Astrocyte (in vitro differentiated cells and primary cell): ENCODE results near the gene C12orf57. TPM values are rescaled to one million over a fixed set of nuclear protein-coding genes. Genes with fewer than 3 reads are reported as not detected.

Experiments
- DNase-seq: peaks from one replicate; pipeline ENCODE4 v3.0.0-alpha.2; 2010; ENCODE audit warnings: low read depth
- FAIRE-seq: peaks from 2 replicates; lab custom pipeline; 2011; peaks lifted over from hg19 to GRCh38; lab: Jason Lieb, UNC
- H2AFZ ChIP-seq: 2 replicates; pipeline ENCODE4 v1.6.0; 2012; ENCODE audit warnings: low read depth, low read length, inconsistent platforms
- H3K27ac ChIP-seq: 2 replicates; pipeline ENCODE4 v1.5.1; 2011; ENCODE audit warnings: low read depth, low read length, inconsistent platforms
- H3K27me3 ChIP-seq: 2 replicates; pipeline ENCODE4 v1.6.0; 2011; ENCODE audit warnings: low read length, inconsistent platforms; ENCODE audit not compliant: insufficient read depth
- H3K36me3 ChIP-seq: 2 replicates; pipeline ENCODE4 v1.5.1; 2011; ENCODE audit warnings: low read length, inconsistent platforms; ENCODE audit not compliant: insufficient read depth
- H3K4me1 ChIP-seq: 2 replicates; pipeline ENCODE4 v1.5.1; 2011; ENCODE audit warnings: low read length, inconsistent platforms; ENCODE audit not compliant: insufficient read depth
- H3K4me2 ChIP-seq: 2 replicates; pipeline ENCODE4 v1.6.0; 2012; ENCODE audit warnings: low read length, inconsistent platforms
- H3K4me3 ChIP-seq: 2 replicates; pipeline ENCODE4 v1.5.1; 2011; ENCODE audit warnings: low read depth, mild to moderate bottlenecking, low read length, inconsistent platforms; ENCODE audit not compliant: insufficient read depth
- H3K79me2 ChIP-seq: 2 replicates; pipeline ENCODE4 v1.6.0; 2012; ENCODE audit warnings: mild to moderate bottlenecking, low read length, inconsistent platforms; ENCODE audit not compliant: insufficient read depth
- H3K9ac ChIP-seq: 2 replicates; pipeline ENCODE4 v1.6.0; 2012; ENCODE audit warnings: mild to moderate bottlenecking, low read length, inconsistent platforms
- H3K9me3 ChIP-seq: 2 replicates; pipeline ENCODE4 v1.5.1; 2012; ENCODE audit warnings: low read depth, mild to moderate bottlenecking, low read length, inconsistent platforms; ENCODE audit not compliant: insufficient read depth
- H4K20me1 ChIP-seq: 2 replicates; pipeline ENCODE4 v1.6.0; 2012; ENCODE audit warnings: low read length, inconsistent platforms; ENCODE audit not compliant: insufficient read depth
- H3K27ac Mint-ChIP-seq: one replicate; pipeline ENCODE4 v1.8.0; 2021; ENCODE audit warnings: mild to moderate bottlenecking, mixed read lengths; ENCODE audit not compliant: unreplicated experiment
- H3K27me3 Mint-ChIP-seq: one replicate; pipeline ENCODE4 v1.8.0; 2021; ENCODE audit warnings: low read depth, mixed read lengths; ENCODE audit not compliant: unreplicated experiment
- H3K36me3 Mint-ChIP-seq: one replicate; pipeline ENCODE4 v1.8.0; 2021; ENCODE audit warnings: low read depth, mixed read lengths; ENCODE audit not compliant: unreplicated experiment
- H3K4me1 Mint-ChIP-seq: one replicate; pipeline ENCODE4 v1.8.0; 2021; ENCODE audit warnings: low read depth, mixed read lengths; ENCODE audit not compliant: unreplicated experiment
- H3K4me3 Mint-ChIP-seq: one replicate; pipeline ENCODE4 v1.8.0; 2021; ENCODE audit warnings: mild to moderate bottlenecking, moderate library complexity, mixed read lengths; ENCODE audit not compliant: unreplicated experiment
- H3K9me3 Mint-ChIP-seq: one replicate; pipeline ENCODE4 v1.8.0; 2021; ENCODE audit warnings: mild to moderate bottlenecking, mixed read lengths; ENCODE audit not compliant: unreplicated experiment
- CTCF ChIP-seq: IDR thresholded peaks from 2 replicates; pipeline ENCODE4 v1.5.1; 2011; ENCODE audit warnings: low read depth, mild to moderate bottlenecking, inconsistent platforms, low read length, moderate library complexity; ENCODE audit not compliant: insufficient read depth
- EZH2 ChIP-seq: IDR thresholded peaks from 2 replicates; pipeline ENCODE4 v1.6.1; 2012; ENCODE audit warnings: mild to moderate bottlenecking, low read length, inconsistent platforms; ENCODE audit not compliant: insufficient read depth
- total RNA-seq: library from RNA; stranded (reverse); gene quantifications from 2 replicates; pipeline ENCODE4 v1.2.1, GENCODE V29; 2021

C12orf57 gene
- total RNA-seq, 1 donor from 2014 or later = 117 TPM

GRCh38 chr12:6961278-6961694 lies 17.5 kb downstream of the C12orf57 start:
- Histone ChIP-seq H2AFZ (peak overlapping the region; percentile 89), H3K4me1 (peaks cover 19% of the 10 kb centered on the region), H3K9ac (peak overlapping the region; percentile 66), H3K79me2 (no peaks in the 10 kb centered on the region), H3K27me3 (no peaks in the 10 kb centered on the region), H4K20me1 (no peaks in the 10 kb centered on the region), H3K36me3 (peaks cover 11% of the 10 kb centered on the region), H3K4me2 (peak overlapping the region; percentile 78), H3K4me3 (peak overlapping the region; percentile 7), H3K9me3 (no peaks in the 10 kb centered on the region), H3K27ac (peak overlapping the region; percentile 54)
- Mint-ChIP-seq H3K4me1 (peaks cover 23% of the 10 kb centered on the region), H3K27me3 (peaks cover 4% of the 10 kb centered on the region), H3K9me3 (no peaks in the 10 kb centered on the region), H3K4me3 (peak overlapping the region; percentile 75), H3K27ac (peak overlapping the region; percentile 98), H3K36me3 (peaks cover 11% of the 10 kb centered on the region)
- DNase-seq = peak; percentile 46
- FAIRE-seq = no peak
- no peak for TF ChIP-seq CTCF
- TF ChIP-seq EZH2 = no peak

GRCh38 chr12:6961695-6962284 lies 18.0 kb downstream of the C12orf57 start:
- H3K9me3 Mint-ChIP-seq = no peaks in the 10 kb centered on the region
- H2AFZ ChIP-seq = peak overlapping the region; percentile 89
- DNase-seq = peak; percentile 70

More at GRCh38 chr12:6961695-6962284, 18.0 kb downstream of the C12orf57 start:
- Mint-ChIP-seq H3K27ac (peak overlapping the region; percentile 98), H3K4me1 (peaks cover 21% of the 10 kb centered on the region), H3K4me3 (peak overlapping the region; percentile 75), H3K27me3 (peaks cover 3% of the 10 kb centered on the region), H3K36me3 (peaks cover 10% of the 10 kb centered on the region)
- Histone ChIP-seq H3K79me2 (no peaks in the 10 kb centered on the region), H3K4me3 (peak overlapping the region; percentile 7), H4K20me1 (no peaks in the 10 kb centered on the region), H3K9ac (peak overlapping the region; percentile 66), H3K4me1 (peaks cover 19% of the 10 kb centered on the region), H3K9me3 (no peaks in the 10 kb centered on the region), H3K27ac (peak overlapping the region; percentile 54), H3K27me3 (no peaks in the 10 kb centered on the region), H3K36me3 (peaks cover 13% of the 10 kb centered on the region), H3K4me2 (peak overlapping the region; percentile 78)
- FAIRE-seq = no peak
- TF ChIP-seq CTCF (peak; percentile 61), EZH2 (no peak)
